ENCODE data around the gene RFX3.

The RFX3 gene

GRCh38 chr9:3348169-3348568 is 177.6 kb downstream of the RFX3 start:
- DNase-seq (ENCODE audit: low read depth), result no peak
- H3K4me3 ChIP-seq (ENCODE audit: low read depth, low read length), result no peak overlapping the region
- TF ChIP-seq CTCF (IDR thresholded peaks at IDR 0.05; ENCODE audit: low read depth, low read length, missing control alignments), result no peak

- no peak overlapping the region for H3K4me3 ChIP-seq (ENCODE audit: low read depth, low read length)
- no peak for TF ChIP-seq CTCF (IDR thresholded peaks at IDR 0.05; ENCODE audit: low read depth, low read length, missing control alignments)
- DNase-seq (ENCODE audit: low read depth), result no peak
These were observed 179.3 kb downstream of the RFX3 start for GRCh38 chr9:3346549-3346948.

- H3K4me3 ChIP-seq (ENCODE audit: low read depth, low read length), result no peak overlapping the region
- no peak for DNase-seq (ENCODE audit: low read depth)
- no peak for TF ChIP-seq CTCF (IDR thresholded peaks at IDR 0.05; ENCODE audit: low read depth, low read length, missing control alignments)
These were observed 182.1 kb downstream of the RFX3 start for GRCh38 chr9:3343671-3344070.

GRCh38 chr9:3342159-3342777 is 183.5 kb downstream of the RFX3 start:
- H3K4me3 ChIP-seq (ENCODE audit: low read depth, low read length), result no peak overlapping the region
- DNase-seq (ENCODE audit: low read depth), result no peak
- no peak for TF ChIP-seq CTCF (IDR thresholded peaks at IDR 0.05; ENCODE audit: low read depth, low read length, missing control alignments)

- DNase-seq (ENCODE audit: low read depth), result no peak
- H3K4me3 ChIP-seq (ENCODE audit: low read depth, low read length), result no peak overlapping the region
- no peak for TF ChIP-seq CTCF (IDR thresholded peaks at IDR 0.05; ENCODE audit: low read depth, low read length, missing control alignments)
These were observed 188.1 kb downstream of the RFX3 start for GRCh38 chr9:3337515-3338225.

- TF ChIP-seq CTCF (IDR thresholded peaks at IDR 0.05; ENCODE audit: low read depth, low read length, missing control alignments), result no peak
- no peak overlapping the region for H3K4me3 ChIP-seq (ENCODE audit: low read depth, low read length)
- DNase-seq (ENCODE audit: low read depth), result no peak
These were observed 188.8 kb downstream of the RFX3 start for GRCh38 chr9:3336951-3337350.

GRCh38 chr9:3332802-3333201 is 193.0 kb downstream of the RFX3 start:
- no peak for TF ChIP-seq CTCF (IDR thresholded peaks at IDR 0.05; ENCODE audit: low read depth, low read length, missing control alignments)
- no peak overlapping the region for H3K4me3 ChIP-seq (ENCODE audit: low read depth, low read length)
- DNase-seq (ENCODE audit: low read depth), result no peak
